GM19240 (cell line): ENCODE measurements around the gene MFAP5.
"Not testable (repeated sequence)": the region's sequence is repeated elsewhere in the genome, so short reads cannot be mapped to it uniquely, and the experiment has no call there.

Source experiments
- DNase-seq: peaks from one replicate; pipeline ENCODE4 v3.0.0; 2011; ENCODE audit warnings: low spot score; ENCODE audit not compliant: insufficient read length

Gene MFAP5

GRCh38 chr12:8675591-8676036, 13.0 kb upstream of the MFAP5 start:
- no peak for DNase-seq

- no peak for DNase-seq
Measured at GRCh38 chr12:8672381-8672780, 9.8 kb upstream of the MFAP5 start.

DNA sequence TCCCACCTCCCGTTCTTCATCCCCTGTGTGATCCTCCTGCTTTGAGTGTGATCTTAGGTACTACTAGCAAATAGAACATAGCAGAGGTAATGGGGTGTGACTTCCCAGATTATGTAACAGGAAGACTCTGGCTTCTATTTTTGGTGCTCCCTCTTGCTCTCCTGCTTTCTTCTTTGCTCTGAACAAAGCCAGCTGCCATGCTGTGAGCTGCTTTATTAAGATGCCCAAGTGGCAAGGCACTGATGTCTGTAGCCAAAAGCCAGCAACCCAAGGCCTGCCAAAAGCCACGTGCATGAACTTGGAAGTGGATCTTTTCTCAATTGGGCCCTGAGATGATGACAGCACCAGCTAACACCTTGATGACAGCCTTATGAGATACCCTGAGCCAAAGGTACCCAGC, 5.8 kb upstream of the MFAP5 start:
- DNase-seq, result no peak

GRCh38 chr12:8667270-8667669, 4.6 kb upstream of the MFAP5 start:
- DNase-seq, result no peak

DNA sequence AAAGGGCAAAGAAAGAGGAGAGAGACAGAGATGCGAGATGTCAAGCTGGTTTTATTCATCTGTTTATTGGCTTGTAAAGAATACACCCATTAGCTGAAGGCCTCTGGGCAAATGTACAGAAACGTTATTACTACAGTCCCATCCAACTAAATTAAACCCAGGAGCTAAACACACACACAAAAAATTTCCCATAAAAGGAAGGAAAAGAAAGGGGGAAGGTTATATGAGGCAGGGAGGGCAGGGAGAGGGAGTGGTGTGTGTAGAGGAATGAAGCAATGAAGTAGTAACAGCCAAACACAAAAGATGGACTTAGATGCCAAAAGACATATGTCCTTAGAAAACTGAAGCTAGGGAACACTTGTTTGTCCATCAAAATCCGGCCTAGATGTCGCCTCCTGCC, 3.1 kb upstream of the MFAP5 start:
- no peak for DNase-seq

- DNase-seq, result no peak
Measured at GRCh38 chr12:8664228-8664913, 1.7 kb upstream of the MFAP5 start.

GRCh38 chr12:8661751-8662150, 875 bp downstream of the MFAP5 start:
- DNase-seq, result no peak

- DNase-seq, result no peak
Measured at GRCh38 chr12:8661016-8661415, 1.6 kb downstream of the MFAP5 start.

GRCh38 chr12:8658346-8658745, 4.3 kb downstream of the MFAP5 start:
- no peak for DNase-seq

GRCh38 chr12:8655421-8655820, 7.2 kb downstream of the MFAP5 start:
- DNase-seq, result no peak

DNA sequence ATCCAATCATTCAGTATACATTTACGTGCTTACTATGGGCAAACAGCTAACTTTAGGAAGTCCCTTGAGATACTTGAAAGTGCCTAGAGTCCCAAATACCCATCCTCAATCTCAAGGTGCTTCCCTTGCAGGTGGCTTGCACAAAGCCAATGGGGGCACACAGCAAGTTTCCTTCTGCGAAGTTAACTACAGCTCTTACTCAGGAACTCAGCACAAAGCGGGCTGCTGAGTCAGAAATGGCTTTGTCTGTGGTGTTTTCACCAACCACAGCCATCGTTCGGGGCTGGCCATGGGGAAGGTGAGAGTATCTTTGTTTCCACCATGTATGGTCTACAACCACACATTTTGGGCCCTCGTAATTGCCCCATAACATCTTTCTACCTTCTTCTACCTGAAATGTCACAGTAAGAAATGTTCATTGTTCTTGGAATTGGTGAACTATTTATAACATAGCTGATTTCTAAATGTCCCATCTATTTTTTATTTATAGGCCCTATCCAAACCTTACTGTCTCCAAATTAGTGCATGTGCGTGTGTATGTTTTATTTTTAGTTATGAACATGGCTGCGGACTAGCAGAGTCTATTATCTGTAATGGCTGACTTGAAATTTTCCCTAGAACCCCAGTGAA, 13.9 kb downstream of the MFAP5 start:
- peak; percentile 60 for DNase-seq

DNA sequence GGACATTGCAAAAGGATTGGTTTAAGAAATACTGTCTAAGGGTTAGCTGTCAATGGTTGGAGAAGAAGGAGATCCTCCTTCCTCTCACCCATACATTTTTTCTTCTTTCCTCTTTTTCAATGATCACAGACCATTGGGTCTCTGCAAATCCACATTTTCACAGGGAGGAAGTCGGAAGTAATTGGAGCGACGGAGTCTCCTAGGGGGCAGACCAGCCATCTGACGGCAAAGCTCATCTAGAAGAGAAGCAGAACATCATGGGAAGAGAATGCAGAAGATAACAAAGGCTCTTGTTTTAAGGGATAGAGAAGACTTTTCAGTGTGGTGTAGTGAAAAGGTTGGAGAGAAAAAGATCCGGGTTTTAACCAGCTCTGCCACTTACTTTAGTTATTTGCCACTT, 14.7 kb downstream of the MFAP5 start:
- DNase-seq, result no peak

GRCh38 chr12:8644345-8645248, 18.0 kb downstream of the MFAP5 start:
- no peak for DNase-seq

GRCh38 chr12:8642775-8643174, 19.9 kb downstream of the MFAP5 start:
- no peak for DNase-seq

- DNase-seq, result no peak
Measured at GRCh38 chr12:8639936-8640335, 22.7 kb downstream of the MFAP5 start.

DNA sequence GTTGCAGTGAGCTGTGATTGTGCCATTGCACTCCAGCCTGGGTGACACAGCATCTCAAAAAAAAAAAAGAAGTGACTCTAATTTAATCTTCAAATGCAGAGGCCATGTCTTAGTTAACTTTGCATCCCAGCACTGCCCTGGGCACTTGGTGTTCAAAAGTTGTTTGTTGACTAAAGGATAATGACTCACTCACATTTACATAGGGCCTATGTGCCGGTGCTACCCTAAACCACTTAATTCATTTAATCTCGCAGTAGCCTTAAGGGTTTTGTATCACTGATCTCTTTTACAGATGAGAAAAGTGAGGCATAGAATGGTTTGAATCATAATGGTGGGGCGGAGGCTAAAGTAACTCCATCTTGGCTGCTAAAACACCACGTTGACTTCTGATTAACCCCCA, 23.7 kb downstream of the MFAP5 start:
- no peak for DNase-seq

GRCh38 chr12:8637666-8638065, 25.0 kb downstream of the MFAP5 start:
- no peak for DNase-seq

DNA sequence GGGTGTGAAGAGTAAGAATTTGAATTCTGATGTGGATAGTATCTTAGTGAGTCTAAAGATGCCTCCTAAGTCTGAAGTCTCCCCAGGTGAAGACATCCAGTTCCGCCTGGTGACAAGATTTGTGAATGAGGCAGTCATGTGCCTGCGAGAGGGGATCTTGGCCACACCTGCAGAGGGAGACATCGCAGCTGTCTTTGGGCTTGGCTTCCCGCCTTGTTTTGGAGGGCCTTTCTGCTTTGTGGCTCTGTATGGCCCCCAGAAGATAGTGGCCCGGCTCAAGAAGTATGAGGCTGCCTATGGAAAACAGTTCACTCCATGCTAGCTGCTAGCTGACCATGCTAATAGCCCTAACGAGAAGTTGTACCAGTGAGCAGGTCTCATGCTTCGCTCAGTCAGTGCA, 25.4 kb downstream of the MFAP5 start:
- no peak for DNase-seq

DNA sequence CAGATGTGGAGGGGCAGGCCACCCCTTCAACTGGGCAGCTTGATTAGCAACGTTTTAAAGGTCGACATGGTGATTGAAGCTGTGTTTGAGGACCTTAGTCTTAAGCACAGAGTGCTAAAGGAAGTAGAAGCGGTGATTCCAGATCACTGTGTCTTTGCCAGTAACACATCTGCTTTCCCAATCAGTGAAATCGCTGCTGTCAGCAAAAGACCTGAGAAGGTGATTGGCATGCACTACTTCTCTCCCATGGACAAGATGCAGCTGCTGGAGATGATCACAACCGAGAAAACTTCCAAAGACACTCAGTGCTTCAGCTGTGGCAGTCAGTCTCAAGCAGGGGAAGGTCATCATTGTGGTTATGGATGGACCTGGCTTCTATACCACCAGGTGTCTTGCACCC, 26.0 kb downstream of the MFAP5 start:
- DNase-seq, result no peak

DNA sequence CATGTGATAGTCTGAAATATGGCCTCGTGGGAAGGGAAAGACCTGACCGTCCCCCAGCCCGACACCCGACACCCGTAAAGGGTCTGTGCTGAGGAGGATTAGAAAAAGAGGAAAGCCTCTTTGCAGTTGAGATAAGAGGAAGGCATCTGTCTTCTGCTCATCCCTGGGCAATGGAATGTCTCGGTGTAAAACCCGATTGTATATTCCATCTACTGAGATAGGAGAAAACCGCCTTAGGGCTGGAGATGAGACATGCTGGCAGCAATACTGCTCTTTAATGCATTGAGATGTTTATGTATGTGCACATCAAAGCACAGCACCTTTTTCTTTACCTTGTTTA, 26.6 kb downstream of the MFAP5 start:
- not testable (repeated sequence) for DNase-seq

DNA sequence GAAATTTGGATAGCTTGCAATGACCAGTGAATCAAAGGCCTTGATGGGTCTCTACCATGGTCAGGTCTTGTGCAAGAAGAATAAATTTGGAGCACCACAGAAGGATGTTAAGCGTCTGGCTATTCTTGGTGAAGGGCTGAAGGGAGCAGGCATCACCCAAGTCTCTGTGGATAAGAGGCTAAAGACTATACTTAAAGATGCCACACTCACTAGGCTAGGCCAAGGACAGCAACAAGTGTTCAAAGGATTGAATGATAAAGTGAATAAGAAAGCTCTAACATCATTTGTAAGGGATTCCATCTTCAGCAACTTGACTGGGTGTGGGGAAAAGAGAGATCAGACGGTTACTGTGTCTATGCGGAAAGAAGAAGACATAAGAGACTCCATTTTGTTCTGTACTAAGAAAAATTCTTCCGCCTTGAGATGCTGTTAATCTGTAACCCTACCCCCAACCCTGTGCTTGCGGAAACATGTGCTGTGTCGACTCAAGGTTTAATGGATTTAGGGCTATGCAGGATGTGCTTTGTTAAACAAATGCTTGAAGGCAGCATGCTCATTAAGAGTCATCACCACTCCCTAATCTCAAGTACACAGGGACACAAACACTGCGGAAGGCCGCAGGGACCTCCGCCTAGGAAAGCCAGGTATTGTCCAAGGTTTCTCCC, 27.2 kb downstream of the MFAP5 start:
- DNase-seq, result not testable (repeated sequence)

- DNase-seq, result no peak
Measured at GRCh38 chr12:8630131-8630530, 32.5 kb downstream of the MFAP5 start.
